Measurements from ENCODE around the gene SYNE3.

The SYNE3 gene

GRCh38 chr14:95522116-95522515 is 5.7 kb upstream of the SYNE3 start:
- no peak for TF ChIP-seq ZFX (IDR thresholded peaks at IDR 0.05)
- no peak overlapping the region for H3K27ac ChIP-seq

GRCh38 chr14:95521001-95521400 is 4.6 kb upstream of the SYNE3 start:
- H3K27ac ChIP-seq = no peak overlapping the region
- TF ChIP-seq CTCF (conservative IDR thresholded peaks at IDR 0.05) (no peak), ZFX (IDR thresholded peaks at IDR 0.05) (no peak)

- TF ChIP-seq CTCF (conservative IDR thresholded peaks at IDR 0.05) = no peak
- no peak for TF ChIP-seq ZFX (IDR thresholded peaks at IDR 0.05)
- no peak overlapping the region for H3K27ac ChIP-seq
Measured at GRCh38 chr14:95520346-95520745, 3.9 kb upstream of the SYNE3 start.

GRCh38 chr14:95519699-95520098 is 3.2 kb upstream of the SYNE3 start:
- TF ChIP-seq CTCF (conservative IDR thresholded peaks at IDR 0.05) = no peak
- TF ChIP-seq ZFX (IDR thresholded peaks at IDR 0.05) = no peak
- no peak overlapping the region for H3K27ac ChIP-seq

- TF ChIP-seq CTCF (conservative IDR thresholded peaks at IDR 0.05) (no peak), ZFX (IDR thresholded peaks at IDR 0.05) (no peak)
- no peak overlapping the region for H3K27ac ChIP-seq
Measured at GRCh38 chr14:95518045-95518751, 1.7 kb upstream of the SYNE3 start.

GRCh38 chr14:95515596-95516552 is 576 bp downstream of the SYNE3 start:
- peak overlapping the region; percentile 43 for H3K27ac ChIP-seq
- TF ChIP-seq CTCF (conservative IDR thresholded peaks at IDR 0.05) (no peak; the same call in 1 of the 2 replicates), ZFX (IDR thresholded peaks at IDR 0.05) (no peak)

- no peak overlapping the region for H3K27ac ChIP-seq
- TF ChIP-seq CTCF (conservative IDR thresholded peaks at IDR 0.05) (no peak), ZFX (IDR thresholded peaks at IDR 0.05) (no peak)
Measured at GRCh38 chr14:95515080-95515489, 1.4 kb downstream of the SYNE3 start.
